Measurements from ENCODE around the gene CD200R1L. TPM values are rescaled to one million over a fixed set of nuclear protein-coding genes. Genes with fewer than 3 reads are reported as not detected.

The CD200R1L gene
- total and polyA plus RNA-seq, 7 donors: not detected

DNA sequence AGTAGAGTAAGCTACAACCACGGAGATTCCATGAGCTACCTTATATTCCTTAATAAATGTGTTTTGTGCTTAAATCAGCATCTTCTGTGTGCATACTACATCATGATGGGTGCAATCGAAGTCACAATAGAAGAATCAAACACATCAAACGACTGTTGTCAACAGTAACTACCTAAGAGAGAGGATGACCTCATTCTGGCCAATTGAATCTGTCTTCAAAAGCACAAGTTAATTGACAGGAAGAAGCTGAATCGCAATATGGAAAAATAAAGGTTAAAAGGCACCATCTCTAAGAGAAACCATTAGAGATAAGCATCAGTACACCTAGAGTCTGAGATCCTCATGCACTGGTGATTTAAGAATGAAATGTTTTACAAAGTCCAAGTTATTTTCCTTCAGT lies 39.0 kb downstream of the CD200R1L start:
- no peak overlapping the region for H3K4me3 ChIP-seq
- WGBS, 2 donors: 54 to 61% methylated on average over 4 of the region's 4 CpGs
- no peaks in the 10 kb centered on the region for H3K36me3 ChIP-seq
- intact Hi-C loops (cut with DNase I): no loop called here
- DNase-seq: no peak
- TF ChIP-seq POLR2A (IDR thresholded peaks at IDR 0.05) (no peak), POLR2AphosphoS5 (IDR thresholded peaks at IDR 0.05) (no peak), EP300 (IDR thresholded peaks at IDR 0.05) (no peak)
- TF ChIP-seq, protein P1, sequence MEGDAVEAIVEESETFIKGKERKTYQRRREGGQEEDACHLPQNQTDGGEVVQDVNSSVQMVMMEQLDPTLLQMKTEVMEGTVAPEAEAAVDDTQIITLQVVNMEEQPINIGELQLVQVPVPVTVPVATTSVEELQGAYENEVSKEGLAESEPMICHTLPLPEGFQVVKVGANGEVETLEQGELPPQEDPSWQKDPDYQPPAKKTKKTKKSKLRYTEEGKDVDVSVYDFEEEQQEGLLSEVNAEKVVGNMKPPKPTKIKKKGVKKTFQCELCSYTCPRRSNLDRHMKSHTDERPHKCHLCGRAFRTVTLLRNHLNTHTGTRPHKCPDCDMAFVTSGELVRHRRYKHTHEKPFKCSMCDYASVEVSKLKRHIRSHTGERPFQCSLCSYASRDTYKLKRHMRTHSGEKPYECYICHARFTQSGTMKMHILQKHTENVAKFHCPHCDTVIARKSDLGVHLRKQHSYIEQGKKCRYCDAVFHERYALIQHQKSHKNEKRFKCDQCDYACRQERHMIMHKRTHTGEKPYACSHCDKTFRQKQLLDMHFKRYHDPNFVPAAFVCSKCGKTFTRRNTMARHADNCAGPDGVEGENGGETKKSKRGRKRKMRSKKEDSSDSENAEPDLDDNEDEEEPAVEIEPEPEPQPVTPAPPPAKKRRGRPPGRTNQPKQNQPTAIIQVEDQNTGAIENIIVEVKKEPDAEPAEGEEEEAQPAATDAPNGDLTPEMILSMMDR (IDR thresholded peaks at IDR 0.05): no peak
- peaks cover 0 to 32% (median 21%) of the 10 kb centered on the region in 4 donors for H3K4me1 ChIP-seq
- H3K9me3 ChIP-seq: no peaks in the 10 kb centered on the region
- no peak overlapping the region for H3K27ac ChIP-seq
- H3K27me3 ChIP-seq: no peaks in the 10 kb centered on the region

DNA sequence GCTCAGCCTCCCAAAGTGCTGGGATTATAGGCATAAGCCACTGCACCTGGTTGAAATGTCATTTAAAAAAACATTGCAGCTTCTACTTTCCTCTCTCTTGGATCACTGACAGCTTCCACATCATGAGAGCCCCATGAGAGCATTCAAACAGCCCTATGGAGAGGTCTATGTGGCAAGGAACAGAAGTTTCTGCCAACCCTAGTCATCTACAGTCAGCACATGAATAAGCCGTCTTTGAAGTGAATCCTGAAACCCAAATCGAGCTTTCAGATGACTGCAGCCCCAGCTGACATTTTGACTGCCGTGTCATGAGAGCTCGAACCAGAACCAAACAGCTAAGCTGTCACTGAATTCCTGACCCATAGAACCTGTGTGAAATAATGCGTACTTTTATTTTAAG lies 39.8 kb downstream of the CD200R1L start:
- Histone ChIP-seq H3K36me3 (no peaks in the 10 kb centered on the region), H3K4me3 (no peak overlapping the region), H3K9me3 (no peaks in the 10 kb centered on the region), H3K27ac (no peak overlapping the region), H3K4me1 (peaks cover 0 to 25% (median 13%) of the 10 kb centered on the region in 4 donors), H3K27me3 (no peaks in the 10 kb centered on the region)
- intact Hi-C loops (cut with DNase I): no loop called here
- 72 to 92% methylated on average over 5 of the region's 5 CpGs for WGBS, 2 donors
- TF ChIP-seq, protein P1 (IDR thresholded peaks at IDR 0.05): no peak
- TF ChIP-seq EP300 (IDR thresholded peaks at IDR 0.05) (no peak), POLR2A (IDR thresholded peaks at IDR 0.05) (no peak), POLR2AphosphoS5 (IDR thresholded peaks at IDR 0.05) (no peak)
- no peak for DNase-seq

DNA sequence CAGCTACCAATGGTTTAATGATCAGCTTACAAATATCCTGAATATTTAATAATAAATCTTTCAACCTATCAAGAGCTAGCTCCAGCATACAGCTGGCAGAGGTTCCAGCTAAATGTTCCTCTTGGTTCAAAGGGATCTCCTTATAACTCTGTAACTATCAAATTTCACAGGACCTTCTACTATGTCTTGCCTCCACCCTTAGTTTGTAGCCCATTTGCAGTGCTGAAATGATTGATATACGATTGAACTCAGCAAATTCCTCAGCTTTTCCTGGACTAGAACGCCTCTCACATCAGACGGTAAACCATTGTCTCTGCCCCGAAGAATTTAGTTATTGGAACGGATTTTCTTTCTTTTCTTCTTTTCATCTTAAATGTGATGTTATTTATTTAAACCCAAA lies 41.5 kb downstream of the CD200R1L start:
- Histone ChIP-seq H3K4me1 (peaks cover 0 to 8% (median 2%) of the 10 kb centered on the region in 4 donors), H3K36me3 (no peaks in the 10 kb centered on the region), H3K27ac (no peak overlapping the region), H3K9me3 (no peaks in the 10 kb centered on the region), H3K4me3 (no peak overlapping the region), H3K27me3 (no peaks in the 10 kb centered on the region)
- WGBS, 2 donors: 97% methylated on average over 5 of the region's 5 CpGs
- no peak for DNase-seq
- TF ChIP-seq POLR2A (IDR thresholded peaks at IDR 0.05): no peak
- TF ChIP-seq EP300 (IDR thresholded peaks at IDR 0.05): no peak
- intact Hi-C loops (cut with DNase I): no loop called here

DNA sequence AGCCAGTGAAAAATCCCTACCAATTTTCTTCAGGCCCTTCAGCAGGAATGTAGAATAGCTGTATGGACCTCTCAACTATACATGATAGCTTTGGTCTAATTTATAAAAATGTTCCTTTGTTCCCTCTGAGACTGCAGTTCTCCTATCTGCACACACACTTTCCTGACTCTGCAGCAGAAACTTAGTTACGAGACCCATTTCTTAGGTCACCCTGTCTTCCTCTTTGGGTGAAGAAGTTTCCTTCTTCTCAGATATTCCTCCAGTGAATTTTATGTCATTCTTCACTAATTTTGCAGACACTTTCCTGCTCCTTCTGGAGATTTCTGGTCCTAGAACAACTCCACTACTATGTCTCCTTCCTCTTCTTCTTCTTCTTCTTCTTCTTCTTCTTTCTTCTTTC lies 42.6 kb downstream of the CD200R1L start:
- intact Hi-C loops (cut with DNase I): no loop called here
- Histone ChIP-seq H3K27ac (no peak overlapping the region), H3K27me3 (no peaks in the 10 kb centered on the region), H3K9me3 (no peaks in the 10 kb centered on the region), H3K4me3 (no peak overlapping the region), H3K36me3 (no peaks in the 10 kb centered on the region), H3K4me1 (peaks cover 0 to 8% (median 2%) of the 10 kb centered on the region in 4 donors)
- TF ChIP-seq POLR2A (IDR thresholded peaks at IDR 0.05) (no peak), EP300 (IDR thresholded peaks at IDR 0.05) (no peak), POLR2AphosphoS5 (IDR thresholded peaks at IDR 0.05) (no peak)
- TF ChIP-seq, protein P1 (IDR thresholded peaks at IDR 0.05): no peak
- 90 to 93% methylated on average over 1 of the region's 1 CpG for WGBS, 2 donors
- no peak for DNase-seq

DNA sequence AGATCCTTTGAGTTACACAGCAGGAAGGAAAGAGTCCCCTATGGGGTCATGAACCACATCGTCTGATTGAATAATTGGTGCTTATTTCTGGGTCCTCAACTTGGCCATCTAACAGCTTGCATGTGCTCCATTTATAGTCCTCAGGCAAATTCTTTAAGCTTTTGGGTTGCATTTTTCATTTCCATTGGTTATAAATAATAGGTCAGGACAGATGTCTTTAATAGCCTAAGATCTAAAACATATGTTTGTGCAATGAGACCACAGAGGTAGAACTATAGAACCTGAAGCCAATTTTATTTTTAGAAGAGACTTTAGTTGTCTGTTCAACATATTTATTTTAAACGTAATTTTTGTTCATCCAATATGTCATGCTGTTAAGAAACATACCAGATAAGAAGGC lies 43.2 kb downstream of the CD200R1L start:
- TF ChIP-seq POLR2A (IDR thresholded peaks at IDR 0.05) (no peak), EP300 (IDR thresholded peaks at IDR 0.05) (no peak), POLR2AphosphoS5 (IDR thresholded peaks at IDR 0.05) (no peak)
- TF ChIP-seq, protein P1 (IDR thresholded peaks at IDR 0.05): no peak
- DNase-seq: no peak
- 56 to 76% methylated on average over 2 of the region's 2 CpGs for WGBS, 2 donors
- Histone ChIP-seq H3K27ac (no peak overlapping the region), H3K4me1 (peaks cover 0 to 8% (median 2%) of the 10 kb centered on the region in 4 donors), H3K36me3 (no peaks in the 10 kb centered on the region), H3K4me3 (no peak overlapping the region), H3K27me3 (no peaks in the 10 kb centered on the region), H3K9me3 (no peaks in the 10 kb centered on the region)
- intact Hi-C loops (cut with DNase I): no loop called here

Data from sigmoid colon (tissue), 7 donors.